Parathyroid adenoma (tissue), 2 donors: ENCODE data around the gene CCL2.

Experiments used
- H2AFZ ChIP-seq: fragments of 300-600 bp; sonication (generic); one replicate; pipeline ENCODE4 v1.7.0; 2017; ENCODE audit warnings: antibody characterized with exemption, mild to moderate bottlenecking
- H3K27ac ChIP-seq: fragments of 300-600 bp; sonication (generic); one replicate; pipeline ENCODE4 v1.7.0; 2017
- H3K27me3 ChIP-seq: fragments of 300-600 bp; sonication (generic); one replicate; pipeline ENCODE4 v1.7.0; 2017; ENCODE audit warnings: low read length; ENCODE audit not compliant: control insufficient read depth, insufficient read depth
- H3K36me3 ChIP-seq: fragments of 300-600 bp; sonication (generic); one replicate; pipeline ENCODE4 v1.7.0; 2017; ENCODE audit warnings: low read length; ENCODE audit not compliant: control insufficient read depth, insufficient read depth
- H3K4me1 ChIP-seq: fragments of 300-600 bp; sonication (generic); one replicate; pipeline ENCODE4 v1.7.0; 2017; ENCODE audit warnings: control low read depth
- H3K4me2 ChIP-seq: fragments of 300-600 bp; sonication (generic); one replicate; pipeline ENCODE4 v1.7.0; 2017; ENCODE audit warnings: low read length
- H3K4me3 ChIP-seq: fragments of 300-600 bp; sonication (generic); one replicate; pipeline ENCODE4 v1.7.0; 2017; ENCODE audit warnings: low read depth, low read length
- H3K79me2 ChIP-seq: fragments of 300-600 bp; sonication (generic); one replicate; pipeline ENCODE4 v1.7.0; 2017; ENCODE audit warnings: control low read depth
- H3K9ac ChIP-seq: fragments of 300-600 bp; sonication (generic); one replicate; pipeline ENCODE4 v1.7.0; 2017; ENCODE audit warnings: mild to moderate bottlenecking
- H3K9me3 ChIP-seq: fragments of 300-600 bp; sonication (generic); one replicate; pipeline ENCODE4 v1.7.0; 2017; ENCODE audit warnings: low read length; ENCODE audit not compliant: control insufficient read depth
- CTCF ChIP-seq: fragments of 300-600 bp; sonication (generic); IDR thresholded peaks from one replicate; pipeline ENCODE4 v1.7.0; 2017; ENCODE audit warnings: antibody characterized with exemption, mild to moderate bottlenecking
- donor health status: primary hyperparathyroidism.

CCL2 gene

DNA sequence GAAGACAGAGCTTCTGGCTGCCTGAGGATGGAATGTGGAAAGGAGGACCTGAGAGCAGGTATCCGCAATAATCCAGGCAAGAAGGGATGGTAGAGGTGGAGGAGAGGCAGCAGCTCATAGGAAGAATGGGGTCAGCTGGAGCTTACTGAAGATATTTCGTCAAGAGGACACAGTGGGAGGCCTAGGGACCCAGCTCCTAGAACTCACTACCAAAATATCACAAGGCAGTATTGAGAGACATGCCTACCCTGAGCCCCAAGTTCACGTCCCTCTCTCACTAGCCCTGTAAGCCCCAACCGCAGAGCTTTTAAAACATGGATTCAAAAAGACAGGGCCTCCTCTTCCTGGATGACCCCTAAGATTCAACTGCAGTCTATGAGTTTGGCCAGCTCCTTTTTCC is 50.0 kb downstream of the CCL2 start:
- no peaks in the 10 kb centered on the region for H3K9me3 ChIP-seq
- H3K4me1 ChIP-seq = no peaks in the 10 kb centered on the region
- no peak overlapping the region for H2AFZ ChIP-seq
- no peaks in the 10 kb centered on the region for H3K79me2 ChIP-seq
- H3K27ac ChIP-seq = no peak overlapping the region
- no peak overlapping the region for H3K4me2 ChIP-seq
- H3K36me3 ChIP-seq = no peaks in the 10 kb centered on the region
- H3K9ac ChIP-seq = no peak overlapping the region
- no peak overlapping the region for H3K4me3 ChIP-seq
- no peaks in the 10 kb centered on the region for H3K27me3 ChIP-seq
- TF ChIP-seq CTCF = no peak

- Histone ChIP-seq H3K9me3 (no peaks in the 10 kb centered on the region), H3K4me1 (no peaks in the 10 kb centered on the region), H3K27me3 (no peaks in the 10 kb centered on the region), H3K27ac (no peak overlapping the region), H3K9ac (no peak overlapping the region), H3K36me3 (no peaks in the 10 kb centered on the region), H3K4me3 (no peak overlapping the region), H2AFZ (no peak overlapping the region), H3K4me2 (no peak overlapping the region), H3K79me2 (no peaks in the 10 kb centered on the region)
- TF ChIP-seq CTCF = no peak
Measured at GRCh38 chr17:34305606-34306005, 50.5 kb downstream of the CCL2 start.

- no peaks in the 10 kb centered on the region for H3K36me3 ChIP-seq
- H3K4me1 ChIP-seq = no peaks in the 10 kb centered on the region
- no peak overlapping the region for H3K4me2 ChIP-seq
- no peak overlapping the region for H3K9ac ChIP-seq
- no peaks in the 10 kb centered on the region for H3K9me3 ChIP-seq
- no peak overlapping the region for H2AFZ ChIP-seq
- no peaks in the 10 kb centered on the region for H3K79me2 ChIP-seq
- no peak overlapping the region for H3K4me3 ChIP-seq
- no peaks in the 10 kb centered on the region for H3K27me3 ChIP-seq
- TF ChIP-seq CTCF = no peak
- H3K27ac ChIP-seq = no peak overlapping the region
Measured at GRCh38 chr17:34306466-34306865, 51.4 kb downstream of the CCL2 start.
